Heart right ventricle (tissue), 16 donors: ENCODE results near the gene FCN2. TPM values are rescaled to one million over a fixed set of nuclear protein-coding genes. Genes with fewer than 3 reads are reported as not detected.

ENCODE experiments used
- ATAC-seq, 8 donors: fragments of 200-7000 bp; cut with Tn5 transposase; one replicate each; pipeline ENCODE4 v1.9.1; 2020; ENCODE audit warnings: mild to moderate bottlenecking in 8 of 8, moderate library complexity in 8 of 8, moderate number of reproducible peaks in 1 of 8
- DNase-seq, 2 donors: peaks; one replicate each; pipeline ENCODE4 v3.0.0-alpha.2; 2020
- H3K27ac ChIP-seq, 10 donors: fragments of 200-600 bp; sonication (generic) in 2 of 10; one replicate each; pipeline versions ENCODE4 v1.5.0 to v1.8.0; 2020 to 2022; ENCODE audit warnings: mild to moderate bottlenecking in 3 of 10
- H3K27me3 ChIP-seq, 7 donors: fragments of 200-600 bp; one replicate each; pipeline ENCODE4 v1.8.0; 2021 to 2022; ENCODE audit warnings: mild to moderate bottlenecking in 2 of 7
- H3K36me3 ChIP-seq, 9 donors: fragments of 200-600 bp; sonication (generic) in 1 of 9; one replicate each; pipeline versions ENCODE4 v1.5.0 to v1.8.0; 2020 to 2022; ENCODE audit warnings: mild to moderate bottlenecking in 2 of 9
- H3K4me1 ChIP-seq, 9 donors: fragments of 200-600 bp; sonication (generic) in 1 of 9; one replicate each; pipeline versions ENCODE4 v1.5.0 to v1.8.0; 2020 to 2022; ENCODE audit warnings: mild to moderate bottlenecking in 4 of 9
- H3K4me3 ChIP-seq, 10 donors: fragments of 200-600 bp; sonication (generic) in 2 of 10; one replicate each; pipeline versions ENCODE4 v1.5.0 to v1.8.0; 2020 to 2022; ENCODE audit warnings: mild to moderate bottlenecking in 7 of 10, moderate library complexity in 2 of 10
- H3K9me3 ChIP-seq, 11 donors: fragments of 200-600 bp in 10 of 11; sonication (generic) in 2 of 11; one replicate each; pipeline versions ENCODE4 v1.5.0 to v1.8.0; 2013 to 2022; ENCODE audit warnings: mild to moderate bottlenecking in 2 of 11, control low read depth in 1 of 11, moderate library complexity in 1 of 11
- CTCF ChIP-seq, 9 donors: fragments of 200-600 bp; sonication (generic) in 2 of 9; IDR thresholded peaks; one replicate each; pipeline versions ENCODE4 v1.5.0 to v1.8.0; 2021 to 2022; ENCODE audit warnings: antibody characterized with exemption in 9 of 9, mild to moderate bottlenecking in 5 of 9, moderate library complexity in 1 of 9
- WGBS, 2 donors: extraction: QIAGEN DNeasy Blood & Tissue Kit; methylation state at CpG; one replicate each; pipeline ENCODE4 v1.1.7; 2013; ENCODE audit warnings: inconsistent platforms in 1 of 2; 5-methylcytosine and 5-hydroxymethylcytosine counted together
- intact Hi-C, 10 donors: fragments of 100-400 bp; cut with DNase I; formaldehyde crosslinking; loops; one replicate each; pipeline versions ENCODE4 v1.11.1 to v1.14.2; 2022
- polyA plus RNA-seq, 2 donors: library from polyadenylated mRNA; stranded (reverse); fragments of 200-250 nt; gene quantifications; one replicate each; pipeline ENCODE4 v1.2.3, GENCODE V29; 2013
- total RNA-seq, 10 donors: library from RNA; stranded (reverse); fragmentation: NEBNext Ultra II Directional in 3 of 10; extraction: Animal tissue kit (Norgen Biotek cat#: 25700) in 3 of 10; gene quantifications; one replicate each; pipeline versions ENCODE4 v1.2.1 to v1.2.4, GENCODE V29; 2021 to 2023
- donor health status: Arrhythmogenic right ventricular cardiomyopathy.
- donor health status: ischemic (EF 13 %, LVEDD 7.1; RV severe dilation, severe dysfunction).
- donor health status: healthy with polysubstance abuse.
- donor health status: DM: no; HTN: yes; CAD: no.
- donor health status: DM: no; HTN: no; CAD: no.
- donor health status: ischemic (EF 25% LVEDD 6.9; RV normal size, moderate dysfunction).
- donor health status: ischemic (EF 25% LVEDD 5.7; RV mildly dilated, moderate dysfunction).
- donor health status: healthy.
- donor health status: DM: yes; HTN: yes; CAD: no.
- donor health status: Ischemic cardiomyopathy.
- donor health status: ischemic (EF 35%, LVEDD 5.7; RV mildly dilated, moderate dysfunction).
- donor health status: nonischemic (EF 11% LVEDD 7.7; RV severe dilation, severe dysfunction).
- donor health status: DM: yes; HTN: yes; CAD: no.
- donor health status: PGD.
- donor health status: ischemic (EF 29% LVEDD 5.4; RV normal size, mild dysfunction).
- donor health status: nonischemic (EF 23%, LVEDD 6.1; RV moderate dilation, normal function).

The FCN2 gene
- total and polyA plus RNA-seq, 12 donors, result 0.19 to 0.46 (median 0.26) TPM; not detected in 7

GRCh38 chr9:134885679-134886412, 5.2 kb downstream of the FCN2 start:
- ATAC-seq (no peak), DNase-seq (no peak)
- no peaks in the 10 kb centered on the region for H3K9me3 ChIP-seq
- H3K4me3 ChIP-seq, result no peak overlapping the region
- H3K27ac ChIP-seq, result no peak overlapping the region
- WGBS, 2 donors, result 92 to 94% methylated on average over 24 of the region's 24 CpGs
- peaks cover 0 to 4% (median 0%) of the 10 kb centered on the region in 9 donors for H3K4me1 ChIP-seq
- H3K27me3 ChIP-seq, result peaks cover 0 to 10% (median 0%) of the 10 kb centered on the region in 7 donors
- H3K36me3 ChIP-seq, result no peaks in the 10 kb centered on the region
- intact Hi-C loops, result no loop called here
- TF ChIP-seq CTCF (IDR thresholded peaks at IDR 0.05), result no peak

GRCh38 chr9:134886413-134886913, 5.9 kb downstream of the FCN2 start:
- H3K4me3 ChIP-seq, result no peak overlapping the region
- H3K9me3 ChIP-seq, result no peaks in the 10 kb centered on the region
- ATAC-seq (no peak), DNase-seq (no peak)
- intact Hi-C loops, result no loop called here
- peaks cover 0 to 5% (median 0%) of the 10 kb centered on the region in 9 donors for H3K4me1 ChIP-seq
- peaks cover 0 to 10% (median 0%) of the 10 kb centered on the region in 7 donors for H3K27me3 ChIP-seq
- WGBS, 2 donors, result 91 to 96% methylated on average over 11 of the region's 11 CpGs
- no peak for TF ChIP-seq CTCF (IDR thresholded peaks at IDR 0.05)
- H3K36me3 ChIP-seq, result no peaks in the 10 kb centered on the region
- H3K27ac ChIP-seq, result no peak overlapping the region

GRCh38 chr9:134887219-134887618, 6.6 kb downstream of the FCN2 start:
- no peaks in the 10 kb centered on the region for H3K36me3 ChIP-seq
- peaks cover 0 to 10% (median 0%) of the 10 kb centered on the region in 7 donors for H3K27me3 ChIP-seq
- TF ChIP-seq CTCF (IDR thresholded peaks at IDR 0.05), result no peak
- DNase-seq (no peak), ATAC-seq (no peak)
- WGBS, 2 donors, result 94 to 96% methylated on average over 10 of the region's 10 CpGs
- intact Hi-C loops, result no loop called here
- peaks cover 0 to 12% (median 0%) of the 10 kb centered on the region in 9 donors for H3K4me1 ChIP-seq
- H3K4me3 ChIP-seq, result no peak overlapping the region
- no peak overlapping the region for H3K27ac ChIP-seq
- H3K9me3 ChIP-seq, result no peaks in the 10 kb centered on the region

- no peak for DNase-seq
- peaks cover 0 to 9% (median 0%) of the 10 kb centered on the region in 7 donors for H3K27me3 ChIP-seq
- WGBS, 2 donors, result 75 to 79% methylated on average over 27 of the region's 27 CpGs
- ATAC-seq, result no peak
- H3K27ac ChIP-seq, result no peak overlapping the region
- H3K9me3 ChIP-seq, result no peaks in the 10 kb centered on the region
- intact Hi-C loops, result no loop called here
- peaks cover 0 to 12% (median 0%) of the 10 kb centered on the region in 9 donors for H3K4me1 ChIP-seq
- no peak for TF ChIP-seq CTCF (IDR thresholded peaks at IDR 0.05)
- no peaks in the 10 kb centered on the region for H3K36me3 ChIP-seq
- no peak overlapping the region for H3K4me3 ChIP-seq
These were observed 7.3 kb downstream of the FCN2 start for GRCh38 chr9:134887686-134888602.
